Stimulated activated CD8-positive, alpha-beta memory T cell treated with anti-CD3 and anti-CD28 coated beads, Interleukin-4, amount 100 ng/mL, for 24 hours (primary cell): Measurements from ENCODE around the gene MCEMP1.
"Not testable (repeated sequence)": the region's sequence is repeated elsewhere in the genome, so short reads cannot be mapped to it uniquely, and the experiment has no call there.

Experiments used
- DNase-seq: peaks from one replicate; pipeline ENCODE4 v3.0.0-alpha.2; 2020; ENCODE audit warnings: low read depth

Gene MCEMP1

DNA sequence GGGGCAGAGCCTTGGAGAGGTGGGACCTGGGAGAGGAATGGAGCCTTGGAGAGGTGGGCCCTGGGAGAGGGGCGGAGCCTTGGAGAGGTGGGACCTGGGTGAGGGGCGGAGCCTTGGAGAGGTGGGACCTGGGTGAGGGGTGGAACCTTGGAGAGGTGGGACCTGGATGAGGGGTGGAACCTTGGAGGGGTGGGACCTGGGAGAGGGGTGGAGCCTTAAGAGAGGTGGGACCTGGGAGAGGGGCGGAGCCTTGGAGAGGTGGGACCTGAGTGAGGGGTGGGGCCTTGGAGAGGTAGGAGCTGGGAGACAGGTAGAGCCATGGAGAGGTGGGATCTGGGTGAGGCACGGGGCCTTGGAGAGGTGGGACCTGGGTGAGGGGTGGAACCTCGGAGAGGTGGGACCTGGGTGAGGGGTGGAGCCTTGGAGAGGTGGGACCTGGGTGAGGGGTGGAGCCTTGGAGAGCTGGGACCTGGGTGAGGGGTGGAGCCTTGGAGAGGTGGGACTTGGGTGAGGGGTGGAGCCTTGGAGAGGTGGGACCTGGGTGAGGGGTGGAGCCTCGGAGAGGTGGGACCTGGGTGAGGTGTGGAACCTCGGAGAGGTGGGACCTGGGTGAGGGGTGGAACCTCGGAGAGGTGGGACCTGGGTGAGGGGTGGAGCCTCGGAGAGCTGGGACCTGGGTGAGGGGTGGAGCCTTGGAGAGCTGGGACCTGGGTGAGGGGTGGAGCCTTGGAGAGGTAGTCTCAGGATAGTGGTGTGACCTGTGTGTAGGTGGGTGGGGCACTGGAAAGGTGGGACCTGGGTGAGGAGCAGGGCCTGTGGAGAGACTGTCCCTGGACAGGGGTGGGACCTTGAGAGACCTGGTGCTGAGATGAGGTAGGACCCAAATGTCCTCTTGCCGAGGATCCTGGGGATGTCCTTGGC lies 33.0 kb upstream of the MCEMP1 start:
- DNase-seq, result not testable (repeated sequence)

GRCh38 chr19:7644550-7644877 lies 32.4 kb upstream of the MCEMP1 start:
- no peak for DNase-seq

- DNase-seq, result no peak
Observed at GRCh38 chr19:7645163-7645562, 31.7 kb upstream of the MCEMP1 start.

DNA sequence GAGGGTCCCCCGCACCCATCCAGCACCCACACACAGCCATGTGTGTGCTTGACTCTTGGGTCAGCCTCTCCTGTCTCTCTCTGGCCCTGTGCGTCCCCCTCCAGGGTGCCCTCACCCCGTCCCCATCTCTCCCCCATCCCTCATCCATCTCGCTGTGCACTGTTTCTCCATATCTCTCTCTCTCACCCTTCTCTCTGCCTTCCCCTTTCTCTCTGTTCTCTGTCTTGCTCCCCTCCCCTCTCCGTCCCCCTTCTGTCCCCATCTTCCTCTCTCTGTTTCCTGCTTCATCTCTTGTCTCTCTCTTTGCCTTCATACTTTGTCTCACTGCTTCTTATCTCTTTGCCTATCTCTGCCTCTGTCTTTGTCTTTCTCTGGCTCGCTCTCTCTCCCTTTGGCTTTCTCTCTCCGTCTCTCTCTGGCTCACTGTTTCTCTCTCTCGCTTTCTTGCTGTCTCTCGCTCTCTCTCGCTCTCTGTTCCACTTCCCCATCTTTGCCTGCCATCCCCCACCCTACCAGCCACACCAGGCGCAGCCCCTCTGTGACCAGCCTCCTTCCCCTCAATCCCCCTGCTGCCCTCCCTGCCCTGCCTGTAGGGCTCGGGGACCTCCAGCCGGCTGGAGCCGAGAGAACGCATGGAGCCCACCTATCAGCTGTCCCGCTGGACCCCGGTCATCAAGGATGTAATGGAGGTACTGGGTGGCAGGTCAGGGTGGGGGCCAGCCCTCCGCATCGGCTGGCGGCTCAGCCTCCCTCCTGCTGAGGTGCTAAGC lies 31.0 kb upstream of the MCEMP1 start:
- no peak for DNase-seq

GRCh38 chr19:7646426-7646700 lies 30.5 kb upstream of the MCEMP1 start:
- DNase-seq, result no peak

DNA sequence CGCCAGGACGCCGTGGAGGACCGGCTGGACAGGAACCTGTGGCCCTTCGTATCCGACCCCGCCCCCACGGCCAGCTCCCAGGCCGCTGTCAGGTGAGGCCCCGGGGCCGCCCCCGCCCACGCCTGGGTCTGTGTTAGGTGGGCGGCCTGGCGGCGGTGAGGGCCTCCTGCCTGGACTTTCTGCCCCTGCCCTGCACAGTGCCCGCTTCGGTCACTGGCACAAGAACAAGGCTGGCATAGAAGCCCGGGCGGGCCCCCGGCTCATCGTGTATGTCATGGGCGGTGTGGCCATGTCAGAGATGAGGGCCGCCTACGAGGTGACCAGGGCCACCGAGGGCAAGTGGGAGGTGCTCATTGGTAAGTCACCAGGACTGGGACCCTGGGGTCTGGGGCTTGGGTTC lies 29.7 kb upstream of the MCEMP1 start:
- no peak for DNase-seq

DNA sequence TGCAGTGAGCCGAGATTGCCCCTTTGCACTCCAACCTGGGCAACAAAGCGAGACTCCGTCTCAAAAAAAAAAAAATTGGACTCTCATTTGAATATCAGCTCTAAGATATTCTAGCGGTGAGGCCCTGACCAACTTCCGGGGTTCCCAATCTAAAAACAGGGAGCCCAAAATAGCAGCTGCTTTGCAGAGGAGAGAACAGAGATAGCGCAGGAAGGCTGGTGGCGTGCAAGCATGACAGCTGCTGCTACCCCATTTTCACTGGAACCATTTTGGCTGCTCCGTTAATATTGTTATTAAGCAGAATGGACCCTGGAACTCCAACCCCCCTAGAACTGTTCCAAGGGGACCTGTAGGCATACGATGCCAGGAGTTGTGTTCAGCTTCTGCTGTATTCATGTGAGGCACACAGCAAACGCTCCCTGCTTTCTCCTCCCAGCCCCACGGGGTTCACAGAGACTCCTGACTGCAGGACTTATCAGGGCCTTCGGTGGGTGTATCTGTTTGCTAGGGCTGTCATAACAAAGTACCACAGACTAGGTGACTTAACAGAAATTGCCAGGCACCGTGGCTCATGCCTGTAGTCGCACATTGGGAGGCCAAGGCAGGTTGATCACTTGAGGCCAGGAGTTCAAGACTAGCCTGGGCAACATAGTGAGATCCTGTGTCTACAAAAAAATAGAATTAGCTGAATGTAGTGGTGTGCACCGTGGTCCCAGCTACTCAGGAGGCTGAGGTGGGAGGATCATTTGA lies 28.4 kb upstream of the MCEMP1 start:
- DNase-seq, result no peak

DNA sequence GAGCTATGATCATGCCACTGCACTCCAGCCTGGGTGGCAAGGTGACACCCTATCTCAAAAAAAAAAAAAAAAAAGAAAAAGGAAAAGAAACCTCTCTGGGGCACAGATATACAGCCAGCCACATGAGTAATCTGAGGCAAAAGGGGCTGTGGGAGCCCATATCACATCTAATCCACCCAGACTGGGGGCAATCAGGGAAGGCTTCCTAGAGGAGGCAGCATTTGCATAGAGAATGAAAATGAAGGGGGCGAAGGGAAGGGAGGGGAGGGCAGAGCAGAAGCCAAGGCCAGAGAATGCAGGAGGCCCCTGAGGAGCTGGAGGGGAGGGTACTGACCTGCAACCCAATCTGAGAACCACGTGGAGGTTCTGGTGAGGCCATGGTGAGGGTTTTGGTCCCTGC lies 26.7 kb upstream of the MCEMP1 start:
- no peak for DNase-seq

- DNase-seq, result peak; percentile 75
Observed at GRCh38 chr19:7652061-7652641, 24.7 kb upstream of the MCEMP1 start.

GRCh38 chr19:7654401-7654800 lies 22.5 kb upstream of the MCEMP1 start:
- DNase-seq, result no peak

DNA sequence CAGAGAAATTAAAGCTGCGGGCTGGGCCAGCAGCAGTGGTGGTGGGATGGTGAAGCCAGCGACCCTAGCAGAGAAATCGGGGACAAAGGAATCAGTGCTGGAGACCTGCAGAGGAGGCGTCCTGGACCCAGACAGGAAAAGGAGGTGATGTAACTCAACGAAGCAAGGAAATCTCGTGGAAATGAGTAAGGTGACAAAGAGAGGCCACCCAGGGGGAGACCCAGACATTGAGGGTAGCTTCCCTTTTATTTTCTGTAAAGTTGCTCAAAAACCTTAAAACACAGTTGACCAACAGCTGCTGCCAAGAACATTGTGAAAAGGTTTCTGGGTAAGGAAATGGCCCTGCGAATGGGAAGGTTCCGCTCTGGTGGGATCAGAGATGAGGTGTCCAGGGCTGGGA lies 21.3 kb upstream of the MCEMP1 start:
- DNase-seq, result no peak

DNA sequence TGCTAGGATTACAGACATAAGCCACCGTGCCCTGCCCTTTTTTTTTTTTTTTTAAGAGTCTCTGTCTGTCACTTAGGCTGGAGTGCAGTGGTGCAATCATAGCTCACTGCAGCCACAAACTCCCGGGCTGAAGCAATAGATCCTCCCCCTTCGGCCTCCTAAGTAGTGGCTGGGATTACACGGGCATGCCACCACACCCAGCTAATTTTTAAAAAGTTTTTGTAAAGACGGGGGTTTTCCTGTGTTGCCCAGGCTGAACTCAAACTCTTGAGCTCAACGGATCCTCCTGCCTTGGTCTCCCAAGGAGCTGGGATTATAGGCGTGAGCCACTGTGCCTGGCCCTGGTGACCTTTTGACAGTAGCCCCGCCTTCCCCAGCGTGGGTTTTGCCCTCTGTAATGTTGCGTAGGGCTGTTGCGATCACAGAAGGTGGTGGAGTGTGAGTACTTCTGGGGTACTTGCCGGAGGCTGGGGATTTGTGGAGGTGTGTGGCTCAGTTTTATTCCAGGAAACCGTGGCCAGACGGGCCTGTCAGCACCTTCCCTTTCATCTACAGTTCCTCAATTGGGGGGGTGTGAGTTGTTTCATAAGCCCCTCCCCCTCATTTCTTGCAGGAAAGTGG lies 19.6 kb upstream of the MCEMP1 start:
- peak; percentile 26 for DNase-seq

- DNase-seq, result no peak
Observed at GRCh38 chr19:7658219-7658686, 18.6 kb upstream of the MCEMP1 start.

DNA sequence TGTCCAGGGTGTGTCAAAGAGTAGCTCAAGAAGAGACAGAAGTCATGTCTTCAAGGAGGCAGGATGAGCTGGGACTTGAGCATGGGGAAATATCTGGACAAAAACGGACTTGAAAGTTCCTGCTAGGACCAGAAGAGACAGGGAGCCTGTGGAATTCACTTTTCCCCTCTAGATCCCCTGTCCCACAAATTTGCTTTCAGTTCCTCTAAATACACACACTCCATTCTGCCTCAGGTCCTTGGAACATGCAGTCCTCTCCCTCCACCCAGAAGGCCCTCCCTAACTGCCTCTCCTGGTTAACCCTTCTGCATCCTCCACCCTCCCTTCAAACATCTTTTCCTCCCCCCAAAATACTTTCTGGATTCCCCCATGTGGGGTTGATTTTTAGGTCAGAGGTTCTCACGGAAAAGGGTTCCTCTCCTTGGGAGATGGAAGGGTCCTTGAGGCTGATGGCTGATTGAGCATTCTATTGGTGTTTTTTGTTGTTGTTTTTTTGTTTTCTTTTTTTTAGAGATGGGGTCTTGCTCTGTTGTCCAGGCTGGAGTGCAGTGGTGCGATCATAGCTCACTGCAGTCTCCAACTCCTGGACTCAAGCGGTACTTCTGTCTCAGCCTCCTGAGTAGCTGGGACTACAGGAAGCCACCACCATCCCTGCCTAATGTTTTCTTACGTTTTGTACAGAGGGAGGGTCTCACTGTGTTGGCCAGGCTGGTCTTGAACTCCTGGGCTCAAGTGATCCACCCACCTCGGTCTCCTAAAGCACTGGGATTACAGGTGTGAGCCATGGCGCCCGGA lies 14.9 kb upstream of the MCEMP1 start:
- no peak for DNase-seq

DNA sequence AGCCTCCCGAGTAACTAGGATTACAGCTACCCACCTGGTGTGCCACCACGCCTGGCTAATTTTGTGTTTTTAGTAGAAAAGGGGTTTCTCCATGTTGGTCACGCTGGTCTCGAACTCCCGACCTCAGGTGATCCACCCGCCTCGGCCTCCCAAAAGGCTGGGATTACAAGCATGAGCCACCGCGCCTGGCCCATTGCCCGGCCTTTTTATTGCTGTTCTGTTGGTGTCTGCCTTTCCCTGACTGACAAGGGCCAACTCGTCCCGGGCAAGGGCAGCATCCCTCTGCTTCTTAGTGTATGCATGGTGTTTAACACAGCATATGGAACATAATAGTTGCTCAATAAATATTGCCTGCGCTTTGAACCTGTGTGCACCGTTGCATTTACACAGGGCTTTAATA lies 14.2 kb upstream of the MCEMP1 start:
- DNase-seq, result no peak

DNA sequence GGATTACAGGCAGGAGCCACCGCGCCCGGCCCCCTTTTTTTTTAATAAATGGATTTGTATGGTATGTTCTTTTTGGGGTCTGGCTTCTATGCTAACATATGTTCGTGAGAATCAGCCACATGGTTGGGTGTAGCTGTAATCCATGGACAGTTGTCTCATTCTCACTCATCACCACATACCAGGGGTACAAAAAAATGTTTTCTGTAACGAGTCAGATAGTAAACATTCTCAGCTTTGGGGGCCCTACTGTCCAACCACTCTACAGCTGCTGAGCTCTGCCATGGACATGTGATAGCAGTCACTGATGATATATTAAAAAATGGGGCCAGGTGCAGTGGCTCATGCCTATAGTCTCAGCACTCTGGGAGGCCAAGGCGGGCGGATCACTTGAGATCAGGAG lies 13.2 kb upstream of the MCEMP1 start:
- DNase-seq, result no peak

GRCh38 chr19:7665076-7665475 lies 11.8 kb upstream of the MCEMP1 start:
- no peak for DNase-seq

DNA sequence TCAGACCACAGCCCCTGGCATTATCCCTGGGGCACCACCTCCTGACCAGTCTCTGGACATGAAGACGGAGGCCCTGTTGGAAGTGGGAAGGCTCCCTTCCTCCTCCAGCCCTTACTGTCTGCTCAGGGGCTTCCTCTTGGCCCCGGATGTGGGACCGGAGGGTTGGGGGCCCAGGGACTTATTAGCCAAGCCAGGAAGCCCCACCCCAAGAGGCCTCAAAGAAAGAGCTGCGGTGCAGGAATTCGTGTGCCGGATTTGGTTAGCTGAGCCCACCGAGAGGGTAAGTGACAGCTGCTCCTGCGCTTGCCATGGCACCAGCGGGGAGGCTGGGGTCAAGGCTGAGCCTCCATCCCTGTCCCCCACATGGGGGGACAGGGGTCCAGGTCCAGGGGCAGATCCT lies 8.0 kb upstream of the MCEMP1 start, which contains the start of gene RETN:
Gene RETN (plus strand): TSS at position 208 of the 400 bp plus-strand sequence. CDS start 278 bp downstream, outside the sequence.
- DNase-seq, result no peak

DNA sequence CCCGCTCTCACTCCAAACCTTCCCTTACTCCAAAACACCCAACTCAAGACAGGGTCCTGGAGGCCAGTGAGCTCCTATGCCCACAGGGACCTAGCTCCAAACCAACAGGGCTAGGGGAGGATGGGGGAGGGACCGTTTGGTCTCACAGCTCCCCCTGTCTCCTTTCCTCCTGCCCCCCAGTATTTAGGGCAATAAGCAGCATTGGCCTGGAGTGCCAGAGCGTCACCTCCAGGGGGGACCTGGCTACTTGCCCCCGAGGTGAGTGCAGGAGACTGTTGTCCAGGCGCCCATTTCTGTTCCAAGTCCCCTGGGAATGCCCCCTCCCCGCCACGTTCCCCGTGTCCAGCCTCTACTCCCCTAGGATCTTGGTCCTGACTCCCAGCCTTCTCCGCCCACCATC lies 7.2 kb upstream of the MCEMP1 start:
- no peak for DNase-seq

- DNase-seq, result no peak
Observed at GRCh38 chr19:7670150-7670783, 6.6 kb upstream of the MCEMP1 start.

- no peak for DNase-seq
Observed at GRCh38 chr19:7670790-7671189, 6.1 kb upstream of the MCEMP1 start.
